CD14-positive monocyte (primary cell): Measurements from ENCODE around the gene NRAS. TPM values are rescaled to one million over a fixed set of nuclear protein-coding genes. Genes with fewer than 3 reads are reported as not detected.

Experiments
- DNase-seq, 3 donors: peaks; one replicate each; pipeline ENCODE4 v3.0.0-alpha.2; 2011 to 2022
- H2AFZ ChIP-seq: 2 replicates; pipeline ENCODE4 v1.6.0; 2012; ENCODE audit warnings: mild to moderate bottlenecking, low read depth, low read length, inconsistent platforms; ENCODE audit not compliant: insufficient read depth, poor library complexity, severe bottlenecking
- H3K27ac ChIP-seq, 2 donors: 1 replicate in 1 of 2; 2 replicates in 1 of 2; pipeline ENCODE4 v1.5.1; 2012 to 2013; ENCODE audit warnings: low read length in 2 of 2, control low read depth in 1 of 2, inconsistent platforms in 1 of 2, low read depth in 1 of 2, mild to moderate bottlenecking in 1 of 2
- H3K27me3 ChIP-seq, 2 donors: one replicate each; pipeline versions ENCODE4 v1.6.0 to v1.6.1; 2011 to 2013; ENCODE audit warnings: low read length in 2 of 2; ENCODE audit not compliant: control insufficient read depth in 2 of 2, insufficient read depth in 2 of 2
- H3K36me3 ChIP-seq, 2 donors: replicated peaks in 1 of 2; 1 replicate in 1 of 2; 2 replicates in 1 of 2; pipeline versions ENCODE4 v1.5.1 to v1.6.1; 2012 to 2013; ENCODE audit warnings: low read length in 2 of 2, control low read depth in 1 of 2, inconsistent platforms in 1 of 2, mild to moderate bottlenecking in 1 of 2; ENCODE audit not compliant: insufficient read depth in 2 of 2, control insufficient read depth in 1 of 2
- H3K4me1 ChIP-seq, 2 donors: 1 replicate in 1 of 2; 2 replicates in 1 of 2; pipeline versions ENCODE4 v1.5.1 to v1.6.1; 2012 to 2013; ENCODE audit warnings: low read length in 2 of 2, control low read depth in 1 of 2, inconsistent platforms in 1 of 2, mild to moderate bottlenecking in 1 of 2, moderate library complexity in 1 of 2; ENCODE audit not compliant: insufficient read depth in 2 of 2, control insufficient read depth in 1 of 2
- H3K4me2 ChIP-seq: replicated peaks from 2 replicates; pipeline ENCODE3; 2012; ENCODE audit warnings: low read length, moderate library complexity, mild to moderate bottlenecking; ENCODE audit not compliant: poor library complexity, severe bottlenecking; ENCODE audit errors: extremely low read depth
- H3K4me3 ChIP-seq, 3 experiments: fragments of 200-600 bp in 1 of 3; sonication (generic) in 1 of 3; replicated peaks in 1 of 3; 1 replicate in 2 of 3; 2 replicates in 1 of 3; pipeline ENCODE4 v1.5.1; 2011 to 2013; ENCODE audit warnings: low read length in 3 of 3, mild to moderate bottlenecking in 3 of 3, control low read depth in 2 of 3, low read depth in 2 of 3, inconsistent platforms in 1 of 3, moderate library complexity in 1 of 3
- H3K79me2 ChIP-seq: 2 replicates; pipeline ENCODE4 v1.6.0; 2012; ENCODE audit warnings: mild to moderate bottlenecking, control low read depth, inconsistent platforms, low read length, moderate library complexity; ENCODE audit not compliant: insufficient read depth
- H3K9ac ChIP-seq: 2 replicates; pipeline ENCODE4 v1.6.0; 2017; ENCODE audit warnings: low read length, mild to moderate bottlenecking; ENCODE audit not compliant: insufficient read depth, poor library complexity, severe bottlenecking
- H3K9me3 ChIP-seq, 2 donors: replicated peaks in 1 of 2; 1 replicate in 1 of 2; 2 replicates in 1 of 2; pipeline versions ENCODE4 v1.5.1 to v1.6.1; 2012 to 2013; ENCODE audit warnings: low read length in 2 of 2, control low read depth in 1 of 2; ENCODE audit not compliant: control insufficient read depth in 1 of 2, insufficient read depth in 1 of 2
- H4K20me1 ChIP-seq: 2 replicates; pipeline ENCODE4 v1.6.0; 2012; ENCODE audit warnings: mild to moderate bottlenecking, low read length, control low read depth, moderate library complexity; ENCODE audit not compliant: insufficient read depth
- H3K27ac Mint-ChIP-seq, 7 donors: one replicate each; pipeline ENCODE4 v1.8.0; 2020; ENCODE audit warnings: mild to moderate bottlenecking in 7 of 7, mixed read lengths in 7 of 7, moderate library complexity in 6 of 7, inconsistent platforms in 2 of 7
- H3K27me3 Mint-ChIP-seq, 3 donors: one replicate each; pipeline ENCODE4 v1.8.0; 2021 to 2022; ENCODE audit warnings: low read depth in 3 of 3, mild to moderate bottlenecking in 3 of 3, mixed read lengths in 3 of 3, moderate library complexity in 3 of 3, inconsistent platforms in 1 of 3
- H3K36me3 Mint-ChIP-seq, 2 donors: one replicate each; pipeline ENCODE4 v1.8.0; 2020; ENCODE audit warnings: mixed read lengths in 2 of 2, inconsistent platforms in 1 of 2, mild to moderate bottlenecking in 1 of 2
- H3K4me1 Mint-ChIP-seq: one replicate; pipeline ENCODE4 v1.8.0; 2020; ENCODE audit warnings: mild to moderate bottlenecking, mixed read lengths
- H3K4me3 Mint-ChIP-seq, 2 donors: one replicate each; pipeline ENCODE4 v1.8.0; 2020; ENCODE audit warnings: mild to moderate bottlenecking in 2 of 2, mixed read lengths in 2 of 2, moderate library complexity in 1 of 2
- H3K9me3 Mint-ChIP-seq, 7 donors: one replicate each; pipeline ENCODE4 v1.8.0; 2020 to 2022; ENCODE audit warnings: mixed read lengths in 7 of 7, mild to moderate bottlenecking in 6 of 7, moderate library complexity in 6 of 7, inconsistent platforms in 2 of 7
- WGBS: methylation state at CpG from one replicate; pipeline ENCODE4 v1.1.5; 2013; ENCODE audit warnings: missing lambda C conversion rate; ENCODE audit not compliant: insufficient coverage; 5-methylcytosine and 5-hydroxymethylcytosine counted together
- intact Hi-C, 2 donors: fragments of 100-400 bp; cut with micrococcal nuclease; formaldehyde crosslinking; loops; one replicate each; pipeline versions ENCODE4 v1.15.0 to v1.15.1; 2023
- polyA plus RNA-seq, 3 donors: library from polyadenylated mRNA; depleted of rRNA in 1 of 3; unstranded in 2 of 3; stranded (reverse) in 1 of 3; fragments of 300-500 nt in 2 of 3; fragments of >200 nt in 1 of 3; fragmentation: Illumina TruSeq in 2 of 3; gene quantifications; 1 replicate in 2 of 3; 2 replicates in 1 of 3; pipeline ENCODE4 v1.2.3, GENCODE V29; 2012 to 2021
- TF ChIP-seq, protein P1 (sequence below): fragments of 200-600 bp; IDR thresholded peaks from one replicate; pipeline ENCODE4 v1.8.0; 2022; ENCODE audit warnings: antibody characterized with exemption, mild to moderate bottlenecking

NRAS gene
- polyA plus RNA-seq, 3 donors, result 12.2 to 42.7 (median 40.8) TPM

DNA sequence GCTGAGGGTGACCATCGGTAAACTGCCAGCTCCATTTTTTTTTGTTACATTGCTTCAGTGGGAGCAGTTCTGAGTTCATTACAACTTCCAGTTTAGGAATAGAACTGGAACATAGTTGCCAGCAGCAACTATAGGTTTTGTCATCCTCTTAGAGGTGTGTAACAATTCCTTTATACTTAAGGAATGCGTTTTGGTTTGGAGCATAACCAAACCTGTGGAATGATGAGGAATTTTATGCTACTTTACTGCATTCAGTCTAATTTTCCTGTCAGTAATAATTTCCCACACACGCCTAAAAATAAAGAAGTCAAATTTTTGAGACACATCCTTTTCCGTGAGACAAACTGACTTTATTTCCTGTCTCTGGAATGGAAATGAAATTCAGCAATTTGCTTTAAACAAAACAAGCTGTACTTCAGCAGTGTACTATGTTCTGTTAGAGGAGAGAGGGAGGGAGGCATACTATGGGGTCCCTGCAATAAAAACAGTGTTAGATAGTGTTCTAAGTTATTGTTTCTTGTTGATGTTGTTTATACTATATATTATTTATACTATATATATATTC lies 16.5 kb downstream of the NRAS start:
- Mint-ChIP-seq H3K36me3 (peaks cover 6 to 7% of the 10 kb centered on the region in 2 donors), H3K9me3 (peaks cover 0 to 1% (median 0%) of the 10 kb centered on the region in 7 donors), H3K4me3 (no peak overlapping the region), H3K4me1 (peaks cover 2% of the 10 kb centered on the region), H3K27ac (no peak overlapping the region), H3K27me3 (peaks cover 2 to 11% (median 5%) of the 10 kb centered on the region in 3 donors)
- no peak overlapping the region for H3K9ac ChIP-seq
- H3K36me3 ChIP-seq, result peaks cover 2 to 3% of the 10 kb centered on the region in 2 donors
- WGBS, result no CpG with 5 or more reads among the region's 4 CpGs
- H3K9me3 ChIP-seq, result no peaks in the 10 kb centered on the region
- no peaks in the 10 kb centered on the region for H3K79me2 ChIP-seq
- H3K27ac ChIP-seq, result no peak overlapping the region
- H2AFZ ChIP-seq, result no peak overlapping the region
- no peak overlapping the region for H3K4me2 ChIP-seq
- H3K4me3 ChIP-seq, result no peak overlapping the region
- no peaks in the 10 kb centered on the region for H3K27me3 ChIP-seq
- no peaks in the 10 kb centered on the region for H4K20me1 ChIP-seq
- intact Hi-C loops, result no loop called here
- no peaks in the 10 kb centered on the region for H3K4me1 ChIP-seq
- TF ChIP-seq, protein P1, sequence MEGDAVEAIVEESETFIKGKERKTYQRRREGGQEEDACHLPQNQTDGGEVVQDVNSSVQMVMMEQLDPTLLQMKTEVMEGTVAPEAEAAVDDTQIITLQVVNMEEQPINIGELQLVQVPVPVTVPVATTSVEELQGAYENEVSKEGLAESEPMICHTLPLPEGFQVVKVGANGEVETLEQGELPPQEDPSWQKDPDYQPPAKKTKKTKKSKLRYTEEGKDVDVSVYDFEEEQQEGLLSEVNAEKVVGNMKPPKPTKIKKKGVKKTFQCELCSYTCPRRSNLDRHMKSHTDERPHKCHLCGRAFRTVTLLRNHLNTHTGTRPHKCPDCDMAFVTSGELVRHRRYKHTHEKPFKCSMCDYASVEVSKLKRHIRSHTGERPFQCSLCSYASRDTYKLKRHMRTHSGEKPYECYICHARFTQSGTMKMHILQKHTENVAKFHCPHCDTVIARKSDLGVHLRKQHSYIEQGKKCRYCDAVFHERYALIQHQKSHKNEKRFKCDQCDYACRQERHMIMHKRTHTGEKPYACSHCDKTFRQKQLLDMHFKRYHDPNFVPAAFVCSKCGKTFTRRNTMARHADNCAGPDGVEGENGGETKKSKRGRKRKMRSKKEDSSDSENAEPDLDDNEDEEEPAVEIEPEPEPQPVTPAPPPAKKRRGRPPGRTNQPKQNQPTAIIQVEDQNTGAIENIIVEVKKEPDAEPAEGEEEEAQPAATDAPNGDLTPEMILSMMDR, result no peak
- no peak for DNase-seq

DNA sequence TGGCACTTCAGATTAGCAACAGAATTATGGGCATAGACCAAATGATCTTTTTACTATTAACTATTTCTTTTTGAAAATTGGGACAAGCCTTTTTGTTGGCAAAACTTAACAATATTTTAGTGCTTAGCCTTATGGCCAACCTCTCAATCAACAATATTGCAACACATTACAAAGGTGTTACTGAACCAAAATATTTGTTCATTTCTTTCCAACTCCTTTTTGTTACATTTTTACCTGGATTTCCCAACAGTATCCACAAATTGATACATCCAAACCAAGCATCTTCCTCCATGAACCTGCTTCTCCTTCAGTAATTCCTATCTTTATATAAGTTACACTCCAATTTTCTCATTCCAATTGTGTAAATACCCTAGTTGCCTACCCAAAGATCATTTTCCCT lies 19.8 kb downstream of the NRAS start:
- Mint-ChIP-seq H3K27ac (no peak overlapping the region), H3K9me3 (peaks cover 0 to 1% (median 0%) of the 10 kb centered on the region in 7 donors), H3K4me3 (no peak overlapping the region), H3K27me3 (peaks cover 4 to 14% (median 10%) of the 10 kb centered on the region in 3 donors), H3K36me3 (no peaks in the 10 kb centered on the region), H3K4me1 (peaks cover 2% of the 10 kb centered on the region)
- no peaks in the 10 kb centered on the region for H4K20me1 ChIP-seq
- TF ChIP-seq, protein P1, result no peak
- no peaks in the 10 kb centered on the region for H3K9me3 ChIP-seq
- no peaks in the 10 kb centered on the region for H3K27me3 ChIP-seq
- no peaks in the 10 kb centered on the region for H3K36me3 ChIP-seq
- no peak overlapping the region for H2AFZ ChIP-seq
- DNase-seq, result no peak
- no peak overlapping the region for H3K9ac ChIP-seq
- no peaks in the 10 kb centered on the region for H3K4me1 ChIP-seq
- no peak overlapping the region for H3K4me3 ChIP-seq
- H3K27ac ChIP-seq, result no peak overlapping the region
- no peaks in the 10 kb centered on the region for H3K79me2 ChIP-seq
- intact Hi-C loops, result no loop called here
- no peak overlapping the region for H3K4me2 ChIP-seq
